Measurements from ENCODE around the gene CD207. TPM values are rescaled to one million over a fixed set of nuclear protein-coding genes. Genes with fewer than 3 reads are reported as not detected.

The CD207 gene
- total and polyA plus RNA-seq, 4 donors, result not detected

DNA sequence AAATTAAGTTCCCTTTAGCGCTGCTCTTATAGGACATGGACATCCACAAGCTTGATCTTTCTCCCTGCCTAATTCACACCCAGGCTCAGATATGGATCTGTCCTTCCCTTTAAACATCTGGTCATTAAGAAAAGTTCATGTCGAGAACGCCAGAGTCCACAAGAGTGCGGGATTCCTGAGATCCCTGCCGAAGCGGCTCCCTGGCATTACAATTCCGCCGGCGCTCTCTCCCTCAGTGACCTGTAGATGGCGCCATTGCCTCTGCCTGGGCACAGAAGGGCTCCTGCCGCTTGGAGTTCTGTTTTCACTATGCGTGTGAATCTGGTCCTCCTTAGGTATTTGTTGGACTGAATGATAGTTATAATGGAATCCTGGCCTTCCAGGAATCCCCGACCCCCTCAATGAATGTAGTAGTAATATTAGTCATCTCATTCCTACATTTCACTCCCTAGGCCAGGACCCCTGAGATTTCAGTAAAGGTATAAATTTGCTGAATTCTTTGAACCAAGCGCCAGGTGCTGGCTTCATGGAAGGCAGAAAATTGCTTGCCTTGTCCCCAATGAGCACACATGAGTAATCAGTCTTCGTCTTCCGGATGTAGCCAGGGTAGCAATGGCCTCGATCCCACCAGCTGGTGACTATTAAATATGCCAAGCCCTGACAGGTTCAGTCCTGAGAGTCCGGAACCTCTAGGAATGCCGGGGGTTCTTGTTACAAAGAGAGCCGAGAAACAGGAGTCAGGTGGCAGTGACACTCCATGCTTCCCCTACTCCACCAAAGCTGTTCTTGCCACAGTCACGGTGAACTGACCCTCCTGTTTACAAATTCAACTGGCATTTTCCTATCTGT, 26.4 kb upstream of the CD207 start:
- Histone ChIP-seq H3K27ac (ENCODE audit: low read depth in 1 of 2, low read length in 2 of 2) (no peak overlapping the region), H3K9ac (ENCODE audit: low read depth in 1 of 2, low read length in 2 of 2) (no peak overlapping the region), H3K36me3 (ENCODE audit: control insufficient read depth in 4 of 4, insufficient read depth in 3 of 4, low read depth in 1 of 4, low read length in 3 of 4) (no peaks in the 10 kb centered on the region), H3K9me3 (ENCODE audit: control insufficient read depth in 4 of 4, low read length in 3 of 4) (no peaks in the 10 kb centered on the region), H3K4me1 (ENCODE audit: control insufficient read depth in 4 of 4, insufficient read depth in 4 of 4, low read length in 3 of 4) (peaks cover 0 to 5% (median 0%) of the 10 kb centered on the region in 4 donors), H3K4me3 (ENCODE audit: low read depth in 1 of 3, low read length in 3 of 3) (no peak overlapping the region), H3K27me3 (ENCODE audit: control insufficient read depth in 4 of 4, insufficient read depth in 4 of 4, low read length in 3 of 4) (peaks cover 0 to 13% (median under 1%) of the 10 kb centered on the region in 4 donors)
- DNase-seq (ENCODE audit: low spot score), result peak; percentile 78
- 26% methylated on average over 21 of the region's 21 CpGs for WGBS
- no peak for TF ChIP-seq FOXA2 (IDR thresholded peaks at IDR 0.05)
- no peak for TF ChIP-seq FOXA1 (IDR thresholded peaks at IDR 0.05)
- TF ChIP-seq RXRA (IDR thresholded peaks at IDR 0.05), result no peak
- TF ChIP-seq, protein P1, sequence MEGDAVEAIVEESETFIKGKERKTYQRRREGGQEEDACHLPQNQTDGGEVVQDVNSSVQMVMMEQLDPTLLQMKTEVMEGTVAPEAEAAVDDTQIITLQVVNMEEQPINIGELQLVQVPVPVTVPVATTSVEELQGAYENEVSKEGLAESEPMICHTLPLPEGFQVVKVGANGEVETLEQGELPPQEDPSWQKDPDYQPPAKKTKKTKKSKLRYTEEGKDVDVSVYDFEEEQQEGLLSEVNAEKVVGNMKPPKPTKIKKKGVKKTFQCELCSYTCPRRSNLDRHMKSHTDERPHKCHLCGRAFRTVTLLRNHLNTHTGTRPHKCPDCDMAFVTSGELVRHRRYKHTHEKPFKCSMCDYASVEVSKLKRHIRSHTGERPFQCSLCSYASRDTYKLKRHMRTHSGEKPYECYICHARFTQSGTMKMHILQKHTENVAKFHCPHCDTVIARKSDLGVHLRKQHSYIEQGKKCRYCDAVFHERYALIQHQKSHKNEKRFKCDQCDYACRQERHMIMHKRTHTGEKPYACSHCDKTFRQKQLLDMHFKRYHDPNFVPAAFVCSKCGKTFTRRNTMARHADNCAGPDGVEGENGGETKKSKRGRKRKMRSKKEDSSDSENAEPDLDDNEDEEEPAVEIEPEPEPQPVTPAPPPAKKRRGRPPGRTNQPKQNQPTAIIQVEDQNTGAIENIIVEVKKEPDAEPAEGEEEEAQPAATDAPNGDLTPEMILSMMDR (IDR thresholded peaks at IDR 0.05; ENCODE audit: low read depth, low read length, missing input control), result peak; percentile 90
- TF ChIP-seq, protein P2, sequence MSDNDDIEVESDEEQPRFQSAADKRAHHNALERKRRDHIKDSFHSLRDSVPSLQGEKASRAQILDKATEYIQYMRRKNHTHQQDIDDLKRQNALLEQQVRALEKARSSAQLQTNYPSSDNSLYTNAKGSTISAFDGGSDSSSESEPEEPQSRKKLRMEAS (IDR thresholded peaks at IDR 0.05), result no peak
- TF ChIP-seq, protein P3, sequence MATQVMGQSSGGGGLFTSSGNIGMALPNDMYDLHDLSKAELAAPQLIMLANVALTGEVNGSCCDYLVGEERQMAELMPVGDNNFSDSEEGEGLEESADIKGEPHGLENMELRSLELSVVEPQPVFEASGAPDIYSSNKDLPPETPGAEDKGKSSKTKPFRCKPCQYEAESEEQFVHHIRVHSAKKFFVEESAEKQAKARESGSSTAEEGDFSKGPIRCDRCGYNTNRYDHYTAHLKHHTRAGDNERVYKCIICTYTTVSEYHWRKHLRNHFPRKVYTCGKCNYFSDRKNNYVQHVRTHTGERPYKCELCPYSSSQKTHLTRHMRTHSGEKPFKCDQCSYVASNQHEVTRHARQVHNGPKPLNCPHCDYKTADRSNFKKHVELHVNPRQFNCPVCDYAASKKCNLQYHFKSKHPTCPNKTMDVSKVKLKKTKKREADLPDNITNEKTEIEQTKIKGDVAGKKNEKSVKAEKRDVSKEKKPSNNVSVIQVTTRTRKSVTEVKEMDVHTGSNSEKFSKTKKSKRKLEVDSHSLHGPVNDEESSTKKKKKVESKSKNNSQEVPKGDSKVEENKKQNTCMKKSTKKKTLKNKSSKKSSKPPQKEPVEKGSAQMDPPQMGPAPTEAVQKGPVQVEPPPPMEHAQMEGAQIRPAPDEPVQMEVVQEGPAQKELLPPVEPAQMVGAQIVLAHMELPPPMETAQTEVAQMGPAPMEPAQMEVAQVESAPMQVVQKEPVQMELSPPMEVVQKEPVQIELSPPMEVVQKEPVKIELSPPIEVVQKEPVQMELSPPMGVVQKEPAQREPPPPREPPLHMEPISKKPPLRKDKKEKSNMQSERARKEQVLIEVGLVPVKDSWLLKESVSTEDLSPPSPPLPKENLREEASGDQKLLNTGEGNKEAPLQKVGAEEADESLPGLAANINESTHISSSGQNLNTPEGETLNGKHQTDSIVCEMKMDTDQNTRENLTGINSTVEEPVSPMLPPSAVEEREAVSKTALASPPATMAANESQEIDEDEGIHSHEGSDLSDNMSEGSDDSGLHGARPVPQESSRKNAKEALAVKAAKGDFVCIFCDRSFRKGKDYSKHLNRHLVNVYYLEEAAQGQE (IDR thresholded peaks at IDR 0.05), result no peak
- TF ChIP-seq RAD21 (IDR thresholded peaks at IDR 0.05), result peak; percentile 90 to 92

DNA sequence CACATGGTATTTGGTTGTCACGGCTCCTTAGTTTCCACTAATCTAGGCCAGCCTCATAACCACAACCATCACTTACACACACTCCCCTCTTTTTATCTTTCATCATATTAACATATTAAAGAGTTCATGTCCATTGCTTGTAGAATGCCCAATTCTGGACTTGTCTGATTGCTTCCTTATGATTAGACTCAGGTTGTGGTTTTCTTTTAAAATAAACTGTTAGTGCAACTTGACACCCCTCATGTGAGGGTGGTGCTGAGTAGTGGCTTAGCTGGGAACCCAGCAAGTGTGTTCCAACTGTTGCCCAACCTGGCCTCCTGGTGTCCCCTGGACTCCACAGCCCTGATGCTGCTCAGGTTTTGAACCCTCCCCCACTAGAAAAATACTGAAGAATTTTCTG, 20.1 kb upstream of the CD207 start:
- H3K9ac ChIP-seq (ENCODE audit: low read depth in 1 of 2, low read length in 2 of 2), result no peak overlapping the region
- no peaks in the 10 kb centered on the region for H3K4me1 ChIP-seq (ENCODE audit: control insufficient read depth in 4 of 4, insufficient read depth in 4 of 4, low read length in 3 of 4)
- H3K9me3 ChIP-seq (ENCODE audit: control insufficient read depth in 4 of 4, low read length in 3 of 4), result no peaks in the 10 kb centered on the region
- no peak for DNase-seq (ENCODE audit: low spot score)
- WGBS, result 76% methylated on average over 1 of the region's 1 CpG
- no peak overlapping the region for H3K4me3 ChIP-seq (ENCODE audit: low read depth in 1 of 3, low read length in 3 of 3)
- no peak for TF ChIP-seq TAF1 (conservative IDR thresholded peaks at IDR 0.05)
- TF ChIP-seq SP1 (IDR thresholded peaks at IDR 0.05), result no peak
- TF ChIP-seq RXRA (IDR thresholded peaks at IDR 0.05), result no peak
- no peak for TF ChIP-seq RAD21 (IDR thresholded peaks at IDR 0.05)
- TF ChIP-seq, protein P4, sequence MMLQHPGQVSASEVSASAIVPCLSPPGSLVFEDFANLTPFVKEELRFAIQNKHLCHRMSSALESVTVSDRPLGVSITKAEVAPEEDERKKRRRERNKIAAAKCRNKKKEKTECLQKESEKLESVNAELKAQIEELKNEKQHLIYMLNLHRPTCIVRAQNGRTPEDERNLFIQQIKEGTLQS (IDR thresholded peaks at IDR 0.05), result no peak
- no peak for TF ChIP-seq JUND (IDR thresholded peaks at IDR 0.05)
- TF ChIP-seq YY1 (IDR thresholded peaks at IDR 0.05), result no peak
- no peak for TF ChIP-seq EGR1 (IDR thresholded peaks at IDR 0.05; ENCODE audit: low read depth in 2 of 2)
- no peak overlapping the region for H3K27ac ChIP-seq (ENCODE audit: low read depth in 1 of 2, low read length in 2 of 2)
- no peaks in the 10 kb centered on the region for H3K36me3 ChIP-seq (ENCODE audit: control insufficient read depth in 4 of 4, insufficient read depth in 3 of 4, low read depth in 1 of 4, low read length in 3 of 4)
- H3K27me3 ChIP-seq (ENCODE audit: control insufficient read depth in 4 of 4, insufficient read depth in 4 of 4, low read length in 3 of 4), result peaks cover 0 to 4% (median under 1%) of the 10 kb centered on the region in 4 donors

All from liver (tissue), 9 donors.